Stimulated activated CD8-positive, alpha-beta memory T cell treated with anti-CD3 and anti-CD28 coated beads, Interleukin-7, amount 100 ng/mL, for 4 hours (primary cell): Measurements from ENCODE around the gene MAGEE1.
A peak's percentile ranks its signal among the peaks of the same experiment; 100 is the strongest.

Experiments used
- DNase-seq, 2 donors: peaks; one replicate each; pipeline ENCODE4 v3.0.0-alpha.2; 2020; ENCODE audit warnings: low read depth in 2 of 2

The MAGEE1 gene

GRCh38 chrX:76427560-76428242 lies at the start of gene MAGEE1:
TSS of gene MAGEE1 (plus strand) at chrX:76427710. CDS start at chrX:76427931, 221 bp downstream.
- DNase-seq = peak; percentile 61 to 71

- no peak for DNase-seq
Observed at GRCh38 chrX:76398970-76399369, 28.5 kb upstream of the MAGEE1 start.

GRCh38 chrX:76407795-76408194 lies 19.7 kb upstream of the MAGEE1 start:
- DNase-seq = no peak

GRCh38 chrX:76420237-76420636 lies 7.3 kb upstream of the MAGEE1 start:
- DNase-seq = no peak

GRCh38 chrX:76428243-76429130 lies 977 bp downstream of the MAGEE1 start:
- DNase-seq = peak; percentile 43 to 53

GRCh38 chrX:76433219-76433618 lies 5.7 kb downstream of the MAGEE1 start:
- no peak for DNase-seq

- DNase-seq = no peak
Observed at GRCh38 chrX:76434103-76434741, 6.7 kb downstream of the MAGEE1 start.

- DNase-seq = no peak
Observed at GRCh38 chrX:76439188-76439587, 11.7 kb downstream of the MAGEE1 start.

- DNase-seq = no peak
Observed at GRCh38 chrX:76453737-76454406, 26.4 kb downstream of the MAGEE1 start.

- DNase-seq = no peak
Observed at GRCh38 chrX:76454456-76454927, 27.0 kb downstream of the MAGEE1 start.

- DNase-seq = no peak
Observed at GRCh38 chrX:76477353-76477752, 49.8 kb downstream of the MAGEE1 start.
